Lower leg skin (tissue), 3 donors: ENCODE results near the gene CCDC187.

ENCODE experiments used
- CTCF ChIP-seq, 3 donors: fragments of 450-650 bp; IDR thresholded peaks; one replicate each; pipeline ENCODE4 v1.5.1; 2016; ENCODE audit warnings: antibody characterized with exemption in 3 of 3, mild to moderate bottlenecking in 3 of 3, moderate library complexity in 2 of 3
- POLR2A ChIP-seq, 2 donors: fragments of 450-650 bp; IDR thresholded peaks; one replicate each; pipeline ENCODE4 v1.6.1; 2016 to 2017; ENCODE audit warnings: antibody characterized with exemption in 2 of 2, mild to moderate bottlenecking in 1 of 2, moderate library complexity in 1 of 2

GRCh38 chr9:136222166-136222905 is 81.6 kb downstream of the CCDC187 start:
- TF ChIP-seq CTCF (IDR thresholded peaks at IDR 0.05) = no peak
- no peak for TF ChIP-seq POLR2A (IDR thresholded peaks at IDR 0.05)
